ENCODE measurements around the gene C1orf210.

GRCh38 chr1:43329995-43330751 is 44.8 kb upstream of the C1orf210 start:
- TF ChIP-seq CTCF (optimal IDR thresholded peaks at IDR 0.05 in 1 of 3, IDR thresholded peaks at IDR 0.05 in 1 of 3, conservative IDR thresholded peaks at IDR 0.05 in 1 of 3; ENCODE audit: extremely low read depth in 1 of 3, insufficient read depth in 2 of 3, low read length in 3 of 3) (no peak), EZH2 (IDR thresholded peaks at IDR 0.05; ENCODE audit: low read length) (no peak)
